GM23338 (cell line): Measurements from ENCODE around the gene RBPJ. TPM values are rescaled to one million over a fixed set of nuclear protein-coding genes. Genes with fewer than 3 reads are reported as not detected.
"Not testable (repeated sequence)": the region's sequence is repeated elsewhere in the genome, so short reads cannot be mapped to it uniquely, and the experiment has no call there.

ENCODE experiments used
- ATAC-seq: fragments of 200-7000 bp; cut with Tn5 transposase; 3 replicates; pipeline ENCODE4 v1.9.1; 2020
- DNase-seq: peaks from one replicate; pipeline ENCODE4 v3.0.0-alpha.2; 2015; ENCODE audit warnings: low spot score
- H2AFZ ChIP-seq: fragments of 200-600 bp; sonication (generic); 2 replicates; pipeline ENCODE4 v1.8.0; 2016; ENCODE audit warnings: antibody characterized with exemption, mild to moderate bottlenecking, moderate library complexity
- H3F3A ChIP-seq: fragments of 200-600 bp; sonication (generic); replicated peaks from 2 replicates; pipeline ENCODE4 v1.8.0; 2017; ENCODE audit warnings: antibody characterized with exemption, mixed run types, low read depth
- H3K27ac ChIP-seq: fragments of 200-600 bp; sonication (generic); 2 replicates; pipeline ENCODE4 v1.6.1; 2016; ENCODE audit warnings: low read depth
- H3K27me3 ChIP-seq: fragments of 200-600 bp; sonication (generic); 2 replicates; pipeline ENCODE4 v1.8.0; 2016; ENCODE audit warnings: mild to moderate bottlenecking, mixed run types, moderate library complexity; ENCODE audit not compliant: insufficient read depth
- H3K36me3 ChIP-seq: fragments of 200-600 bp; sonication (generic); 2 replicates; pipeline ENCODE4 v1.8.0; 2016; ENCODE audit warnings: mild to moderate bottlenecking; ENCODE audit not compliant: insufficient read depth
- H3K4me1 ChIP-seq: fragments of 200-600 bp; sonication (generic); 2 replicates; pipeline ENCODE4 v1.8.0; 2016; ENCODE audit warnings: mild to moderate bottlenecking, moderate library complexity; ENCODE audit not compliant: insufficient read depth
- H3K4me2 ChIP-seq: fragments of 200-600 bp; sonication (generic); 2 replicates; pipeline ENCODE4 v1.7.1; 2017; ENCODE audit warnings: mixed run types
- H3K4me3 ChIP-seq: fragments of 200-600 bp; sonication (generic); 2 replicates; pipeline ENCODE4 v1.6.1; 2016; ENCODE audit warnings: mixed run types
- H3K79me2 ChIP-seq: fragments of 200-600 bp; sonication (generic); replicated peaks from 2 replicates; pipeline ENCODE4 v1.8.0; 2017; ENCODE audit warnings: mild to moderate bottlenecking; ENCODE audit not compliant: insufficient read depth
- H3K9me2 ChIP-seq: fragments of 200-600 bp; sonication (generic); 2 replicates; pipeline ENCODE4 v1.8.0; 2017; ENCODE audit not compliant: insufficient read depth
- H4K20me1 ChIP-seq: fragments of 200-600 bp; sonication (generic); replicated peaks from 2 replicates; pipeline ENCODE4 v1.8.0; 2017; ENCODE audit warnings: mild to moderate bottlenecking; ENCODE audit not compliant: insufficient read depth
- H3K27ac Mint-ChIP-seq: 2 replicates; pipeline ENCODE4 v1.8.0; 2020; ENCODE audit warnings: inconsistent platforms, mild to moderate bottlenecking, moderate library complexity, mixed read lengths
- H3K27me3 Mint-ChIP-seq: 3 replicates; pipeline ENCODE4 v1.8.0; 2022; ENCODE audit warnings: low read depth, mild to moderate bottlenecking, moderate library complexity, mixed read lengths, inconsistent platforms; ENCODE audit not compliant: insufficient read depth, poor library complexity
- H3K36me3 Mint-ChIP-seq: 3 replicates; pipeline ENCODE4 v1.8.0; 2021; ENCODE audit warnings: low read depth, mild to moderate bottlenecking, inconsistent platforms, moderate library complexity, mixed read lengths
- H3K4me1 Mint-ChIP-seq: 3 replicates; pipeline ENCODE4 v1.8.0; 2020; ENCODE audit warnings: mild to moderate bottlenecking, inconsistent platforms, mixed read lengths
- H3K4me3 Mint-ChIP-seq: 3 replicates; pipeline ENCODE4 v1.8.0; 2021; ENCODE audit warnings: moderate library complexity, mild to moderate bottlenecking, inconsistent platforms, mixed read lengths
- H3K9me3 Mint-ChIP-seq: 3 replicates; pipeline ENCODE4 v1.8.0; 2020; ENCODE audit warnings: moderate library complexity, mild to moderate bottlenecking, inconsistent platforms, mixed read lengths
- CREB1 ChIP-seq: fragments of 250-450 bp; sonication (Bioruptor Pico); IDR thresholded peaks from 2 replicates; pipeline ENCODE4 v1.5.0; 2020; ENCODE audit warnings: low read depth, mild to moderate bottlenecking, moderate library complexity
- EZH2 ChIP-seq: fragments of 200-600 bp; sonication (generic); IDR thresholded peaks from one replicate; pipeline ENCODE4 v1.8.0; 2017; ENCODE audit warnings: antibody characterized with exemption, mild to moderate bottlenecking, low read depth; ENCODE audit not compliant: unreplicated experiment
- EZH2phosphoT487 ChIP-seq: fragments of 200-600 bp; sonication (generic); IDR thresholded peaks from one replicate; pipeline ENCODE4 v1.8.1; 2018; ENCODE audit warnings: antibody characterized with exemption; ENCODE audit not compliant: unreplicated experiment
- JUNB ChIP-seq: IDR thresholded peaks from one replicate; pipeline ENCODE4 v1.6.1; 2016; ENCODE audit warnings: antibody characterized with exemption; ENCODE audit not compliant: unreplicated experiment
- STAT1 ChIP-seq: IDR thresholded peaks from one replicate; pipeline ENCODE4 v1.6.1; 2016; ENCODE audit warnings: antibody characterized with exemption; ENCODE audit not compliant: unreplicated experiment
- ZNF331 ChIP-seq: fragments of 250-450 bp; sonication (Bioruptor Pico); IDR thresholded peaks from 2 replicates; pipeline ENCODE4 v1.5.0; 2020; ENCODE audit warnings: low read depth, mild to moderate bottlenecking, moderate library complexity
- ZNF462 ChIP-seq: fragments of 250-450 bp; sonication (Bioruptor Pico); IDR thresholded peaks from 2 replicates; pipeline ENCODE4 v1.5.0; 2020; ENCODE audit warnings: mild to moderate bottlenecking, moderate library complexity
- polyA plus RNA-seq: library from polyadenylated mRNA; unstranded; fragments of >200 nt; fragmentation: Nextera tagmentation; extraction: Ambion mirVana; gene quantifications from 2 replicates; pipeline ENCODE4 v1.2.1, GENCODE V29; 2016
- total RNA-seq: library from RNA; depleted of rRNA; stranded (reverse); fragments of >200 nt; shearing (Covaris generic); gene quantifications from 2 replicates; pipeline ENCODE4 v1.2.3, GENCODE V29; 2014
- TF ChIP-seq, protein P1 (sequence below): IDR thresholded peaks from 2 replicates; pipeline ENCODE4 v1.6.1; 2016; ENCODE audit warnings: antibody characterized with exemption
- TF ChIP-seq, protein P2 (sequence below): IDR thresholded peaks from one replicate; pipeline ENCODE4 v1.6.1; 2018; ENCODE audit warnings: antibody characterized with exemption; ENCODE audit not compliant: unreplicated experiment

Gene RBPJ
- total and polyA plus RNA-seq, 2 experiments from 2014 or later: 212 to 457 TPM

DNA sequence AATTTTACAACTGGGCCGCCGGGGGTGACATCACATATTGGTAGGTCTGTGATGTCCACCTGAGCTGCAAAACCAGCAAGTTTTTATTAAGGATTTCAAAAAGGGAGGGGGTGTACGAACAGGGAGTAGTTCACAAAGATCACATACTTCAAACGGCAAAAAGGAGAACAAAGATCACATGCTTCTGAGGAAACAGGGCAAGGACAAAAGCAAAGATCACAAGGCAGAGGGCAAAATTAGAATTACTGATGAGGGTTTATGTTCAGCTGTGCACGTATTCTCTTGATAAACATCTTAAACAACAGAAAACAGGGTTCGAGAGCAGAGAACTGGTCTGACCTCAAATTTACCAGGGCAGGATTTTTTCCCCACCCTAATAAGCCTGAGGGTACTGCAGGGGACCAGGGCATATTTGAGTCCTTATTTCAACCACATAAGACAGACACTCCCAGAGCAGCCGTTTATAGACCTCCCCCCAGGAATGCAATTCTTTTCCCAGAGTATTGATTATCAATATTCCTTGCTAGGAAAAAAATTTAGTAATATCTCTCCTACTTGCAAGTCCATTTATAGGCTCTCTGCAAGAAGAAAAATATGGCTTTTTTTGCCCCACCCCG lies 5.4 kb upstream of the RBPJ start:
- not testable (repeated sequence) for H3K27me3 Mint-ChIP-seq, H3K4me1 Mint-ChIP-seq, H3K4me2 ChIP-seq, H3K27ac ChIP-seq, DNase-seq, H3K79me2 ChIP-seq, ATAC-seq, H3K4me3 ChIP-seq, H3K4me3 Mint-ChIP-seq, H3K4me1 ChIP-seq, H3K27me3 ChIP-seq, H4K20me1 ChIP-seq, H3K9me2 ChIP-seq, H2AFZ ChIP-seq, H3K36me3 ChIP-seq, H3K27ac Mint-ChIP-seq
- H3F3A ChIP-seq: peaks cover 16% of the 10 kb centered on the region
- H3K36me3 Mint-ChIP-seq: peaks cover 29% of the 10 kb centered on the region
- H3K9me3 Mint-ChIP-seq: peaks cover 28% of the 10 kb centered on the region

- Histone ChIP-seq H3K27ac (no peak overlapping the region), H4K20me1 (no peaks in the 10 kb centered on the region; the same call in 1 of the 2 replicates), H2AFZ (no peak overlapping the region), H3K4me1 (peaks cover 8% of the 10 kb centered on the region), H3F3A (peaks cover 20% of the 10 kb centered on the region), H3K9me2 (no peaks in the 10 kb centered on the region), H3K27me3 (no peaks in the 10 kb centered on the region), H3K4me3 (no peak overlapping the region), H3K79me2 (peaks cover 22% of the 10 kb centered on the region), H3K4me2 (no peak overlapping the region), H3K36me3 (no peaks in the 10 kb centered on the region)
- peaks cover 29% of the 10 kb centered on the region for H3K36me3 Mint-ChIP-seq
- DNase-seq (no peak), ATAC-seq (no peak)
- H3K27ac Mint-ChIP-seq: no peak overlapping the region
- peaks cover 12% of the 10 kb centered on the region for H3K27me3 Mint-ChIP-seq
- peaks cover 6% of the 10 kb centered on the region for H3K4me1 Mint-ChIP-seq
- H3K9me3 Mint-ChIP-seq: peaks cover 28% of the 10 kb centered on the region
- H3K4me3 Mint-ChIP-seq: no peak overlapping the region
- TF ChIP-seq ZNF462 (CRISPR knock-in tag) (no peak), EZH2 (no peak), JUNB (no peak), EZH2phosphoT487 (no peak), CREB1 (no peak), ZNF331 (no peak), STAT1 (no peak)
- TF ChIP-seq, protein P1, sequence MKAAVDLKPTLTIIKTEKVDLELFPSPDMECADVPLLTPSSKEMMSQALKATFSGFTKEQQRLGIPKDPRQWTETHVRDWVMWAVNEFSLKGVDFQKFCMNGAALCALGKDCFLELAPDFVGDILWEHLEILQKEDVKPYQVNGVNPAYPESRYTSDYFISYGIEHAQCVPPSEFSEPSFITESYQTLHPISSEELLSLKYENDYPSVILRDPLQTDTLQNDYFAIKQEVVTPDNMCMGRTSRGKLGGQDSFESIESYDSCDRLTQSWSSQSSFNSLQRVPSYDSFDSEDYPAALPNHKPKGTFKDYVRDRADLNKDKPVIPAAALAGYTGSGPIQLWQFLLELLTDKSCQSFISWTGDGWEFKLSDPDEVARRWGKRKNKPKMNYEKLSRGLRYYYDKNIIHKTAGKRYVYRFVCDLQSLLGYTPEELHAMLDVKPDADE: no peak
- TF ChIP-seq, protein P2, sequence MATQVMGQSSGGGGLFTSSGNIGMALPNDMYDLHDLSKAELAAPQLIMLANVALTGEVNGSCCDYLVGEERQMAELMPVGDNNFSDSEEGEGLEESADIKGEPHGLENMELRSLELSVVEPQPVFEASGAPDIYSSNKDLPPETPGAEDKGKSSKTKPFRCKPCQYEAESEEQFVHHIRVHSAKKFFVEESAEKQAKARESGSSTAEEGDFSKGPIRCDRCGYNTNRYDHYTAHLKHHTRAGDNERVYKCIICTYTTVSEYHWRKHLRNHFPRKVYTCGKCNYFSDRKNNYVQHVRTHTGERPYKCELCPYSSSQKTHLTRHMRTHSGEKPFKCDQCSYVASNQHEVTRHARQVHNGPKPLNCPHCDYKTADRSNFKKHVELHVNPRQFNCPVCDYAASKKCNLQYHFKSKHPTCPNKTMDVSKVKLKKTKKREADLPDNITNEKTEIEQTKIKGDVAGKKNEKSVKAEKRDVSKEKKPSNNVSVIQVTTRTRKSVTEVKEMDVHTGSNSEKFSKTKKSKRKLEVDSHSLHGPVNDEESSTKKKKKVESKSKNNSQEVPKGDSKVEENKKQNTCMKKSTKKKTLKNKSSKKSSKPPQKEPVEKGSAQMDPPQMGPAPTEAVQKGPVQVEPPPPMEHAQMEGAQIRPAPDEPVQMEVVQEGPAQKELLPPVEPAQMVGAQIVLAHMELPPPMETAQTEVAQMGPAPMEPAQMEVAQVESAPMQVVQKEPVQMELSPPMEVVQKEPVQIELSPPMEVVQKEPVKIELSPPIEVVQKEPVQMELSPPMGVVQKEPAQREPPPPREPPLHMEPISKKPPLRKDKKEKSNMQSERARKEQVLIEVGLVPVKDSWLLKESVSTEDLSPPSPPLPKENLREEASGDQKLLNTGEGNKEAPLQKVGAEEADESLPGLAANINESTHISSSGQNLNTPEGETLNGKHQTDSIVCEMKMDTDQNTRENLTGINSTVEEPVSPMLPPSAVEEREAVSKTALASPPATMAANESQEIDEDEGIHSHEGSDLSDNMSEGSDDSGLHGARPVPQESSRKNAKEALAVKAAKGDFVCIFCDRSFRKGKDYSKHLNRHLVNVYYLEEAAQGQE: no peak
These were observed 3.0 kb upstream of the RBPJ start for GRCh38 chr4:26317766-26318165.
